HG03575 (cell line): ENCODE results near the gene TMEM86B.
"Not testable (repeated sequence)": the region's sequence is repeated elsewhere in the genome, so short reads cannot be mapped to it uniquely, and the experiment has no call there.

Source experiments
- ATAC-seq: cut with Tn5 transposase; IDR thresholded peaks from one replicate; pipeline ENCODE4 v1.9.1; 2021; ENCODE audit not compliant: unreplicated experiment, insufficient number of reproducible peaks, low FRiP score; ENCODE audit errors: extremely low read depth

Gene TMEM86B

GRCh38 chr19:55227241-55228014, 1.1 kb downstream of the TMEM86B start:
- no peak for ATAC-seq

- no peak for ATAC-seq
Observed at GRCh38 chr19:55226788-55227187, 1.8 kb downstream of the TMEM86B start.

- no peak for ATAC-seq
Observed at GRCh38 chr19:55226273-55226672, 2.3 kb downstream of the TMEM86B start.

GRCh38 chr19:55225415-55225958, 3.1 kb downstream of the TMEM86B start:
- ATAC-seq: no peak

GRCh38 chr19:55224679-55225414, 3.7 kb downstream of the TMEM86B start:
- ATAC-seq: not testable (repeated sequence)

GRCh38 chr19:55224038-55224665, 4.4 kb downstream of the TMEM86B start:
- ATAC-seq: no peak

GRCh38 chr19:55223291-55224037, 5.1 kb downstream of the TMEM86B start:
- no peak for ATAC-seq

GRCh38 chr19:55220525-55220924, 8.0 kb downstream of the TMEM86B start:
- ATAC-seq: no peak

- ATAC-seq: no peak
Observed at GRCh38 chr19:55216461-55217198, 11.9 kb downstream of the TMEM86B start.

- no peak for ATAC-seq
Observed at GRCh38 chr19:55213547-55213946, 15.0 kb downstream of the TMEM86B start.

GRCh38 chr19:55212447-55212846, 16.1 kb downstream of the TMEM86B start:
- ATAC-seq: no peak

- ATAC-seq: no peak
Observed at GRCh38 chr19:55209693-55210472, 18.7 kb downstream of the TMEM86B start.

GRCh38 chr19:55208880-55209692, 19.5 kb downstream of the TMEM86B start, which contains the start of gene PTPRH:
TSS of gene PTPRH (minus strand) at chr19:55209501. CDS start at chr19:55209433, 68 bp downstream.
- no peak for ATAC-seq

GRCh38 chr19:55206664-55207500, 21.7 kb downstream of the TMEM86B start:
- no peak for ATAC-seq

- ATAC-seq: not testable (repeated sequence)
Observed at GRCh38 chr19:55202199-55202598, 26.4 kb downstream of the TMEM86B start.

GRCh38 chr19:55199620-55200204, 28.9 kb downstream of the TMEM86B start:
- no peak for ATAC-seq
